PC-9 (cell line): ENCODE data around the gene PSMA7. TPM values are rescaled to one million over a fixed set of nuclear protein-coding genes. Genes with fewer than 3 reads are reported as not detected.

ENCODE experiments used
- BruUV-seq: library from RNA; stranded (reverse); fragments of 400-500 nt; replicated peaks from 2 replicates; lab custom pipeline; 2021; lab: Mats Ljungman, UMichigan
- CTCF ChIA-PET: fragments of 300-600 bp; sonication (Branson Sonifier 250); formaldehyde crosslinking; loops from one replicate; lab custom pipeline; 2022; ENCODE audit warnings: antibody characterized with exemption; lab: Charles Lee
- POLR2A ChIA-PET: fragments of 300-600 bp; sonication (Branson Sonifier 250); formaldehyde crosslinking; loops from one replicate; lab custom pipeline; 2022; ENCODE audit warnings: antibody characterized with exemption; ENCODE audit not compliant: unreplicated experiment; lab: Charles Lee
- DNase-seq, 2 experiments: peaks; one replicate each; pipeline versions ENCODE4 v3.0.0 to v3.0.0-alpha.2; 2015 to 2022; ENCODE audit warnings: mixed read lengths in 1 of 2
- H2AFZ ChIP-seq: fragments of 200-600 bp; sonication (generic); 2 replicates; pipeline ENCODE4 v1.8.1; 2017; ENCODE audit warnings: antibody characterized with exemption
- H3F3A ChIP-seq: fragments of 200-600 bp; sonication (generic); 2 replicates; pipeline ENCODE4 v1.8.1; 2017; ENCODE audit warnings: antibody characterized with exemption, mild to moderate bottlenecking, low read depth; ENCODE audit not compliant: insufficient read depth
- H3K27ac ChIP-seq: fragments of 200-600 bp; sonication (generic); 2 replicates; pipeline ENCODE4 v1.6.1; 2016; ENCODE audit warnings: mixed run types
- H3K27me3 ChIP-seq: fragments of 200-600 bp; sonication (generic); 2 replicates; pipeline ENCODE4 v1.6.1; 2016; ENCODE audit warnings: low read depth, mixed run types; ENCODE audit not compliant: insufficient read depth
- H3K36me3 ChIP-seq: fragments of 200-600 bp; sonication (generic); 2 replicates; pipeline ENCODE4 v1.6.1; 2016; ENCODE audit warnings: low read depth, mixed run types
- H3K4me1 ChIP-seq: fragments of 200-600 bp; sonication (generic); replicated peaks from 2 replicates; pipeline ENCODE4 v1.6.1; 2016; ENCODE audit warnings: mixed run types; ENCODE audit not compliant: insufficient read depth
- H3K4me2 ChIP-seq: fragments of 200-600 bp; sonication (generic); 2 replicates; pipeline ENCODE4 v1.6.1; 2017; ENCODE audit warnings: mixed run types
- H3K4me3 ChIP-seq: fragments of 200-600 bp; sonication (generic); 2 replicates; pipeline ENCODE4 v1.6.1; 2016; ENCODE audit warnings: mixed run types
- H3K79me2 ChIP-seq: fragments of 200-600 bp; sonication (generic); 2 replicates; pipeline ENCODE4 v1.6.1; 2017; ENCODE audit warnings: low read depth, mixed run types
- H3K9me2 ChIP-seq: fragments of 200-600 bp; sonication (generic); 2 replicates; pipeline ENCODE4 v1.8.1; 2017; ENCODE audit warnings: mild to moderate bottlenecking; ENCODE audit not compliant: insufficient read depth
- H3K9me3 ChIP-seq: fragments of 200-600 bp; sonication (generic); 2 replicates; pipeline ENCODE4 v1.8.1; 2016; ENCODE audit warnings: low read depth; ENCODE audit not compliant: insufficient read depth
- H4K20me1 ChIP-seq: fragments of 200-600 bp; sonication (generic); 2 replicates; pipeline ENCODE4 v1.8.1; 2017; ENCODE audit not compliant: insufficient read depth
- CTCF ChIP-seq: fragments of 200-600 bp; sonication (generic); conservative IDR thresholded peaks from 2 replicates; pipeline ENCODE4 v1.6.1; 2017; ENCODE audit warnings: mixed run types, antibody characterized with exemption, mild to moderate bottlenecking, moderate library complexity
- EZH2 ChIP-seq: fragments of 200-600 bp; sonication (generic); IDR thresholded peaks from 2 replicates; pipeline ENCODE4 v1.8.0; 2017; ENCODE audit warnings: antibody characterized with exemption, low read depth
- intact Hi-C: fragments of 100-400 bp; cut with micrococcal nuclease; formaldehyde crosslinking; loops from one replicate; pipeline ENCODE4 v1.10.0; 2022; ENCODE audit not compliant: unreplicated experiment
- total RNA-seq: library from RNA; stranded (reverse); gene quantifications from 2 replicates; pipeline ENCODE4 v1.2.3, GENCODE V29; 2021

PSMA7 gene
- total RNA-seq, 1 experiment from 2014 or later, result 391 TPM

- H3K79me2 ChIP-seq, result peaks cover 20% of the 10 kb centered on the region
- no peak overlapping the region for H3K4me3 ChIP-seq
- peaks cover 10% of the 10 kb centered on the region for H3K4me1 ChIP-seq
- H3K27ac ChIP-seq, result no peak overlapping the region
- H3K4me2 ChIP-seq, result no peak overlapping the region
- peaks cover 24% of the 10 kb centered on the region for H4K20me1 ChIP-seq
- 0 out of 2 replicates have a peak, but pooled peaks cover 3% of the 10 kb centered on the region for H3F3A ChIP-seq
- no peaks in the 10 kb centered on the region for H3K27me3 ChIP-seq
- ChIA-PET CTCF (interaction anchor here (0.6 kb wide), 1 partner anchor 74 kb away, joined by 3 read pairs; no protein-coding TSS in a partner anchor), POLR2A (interaction anchor here (0.7 kb wide), 1 partner anchor 14 kb away, joined by 4 read pairs; no protein-coding TSS in a partner anchor)
- peaks cover 35% of the 10 kb centered on the region for H3K36me3 ChIP-seq
- no peaks in the 10 kb centered on the region for H3K9me3 ChIP-seq
- intact Hi-C loops, result no loop called here
- BruUV-seq, result no TSS peak
- TF ChIP-seq EZH2, result no peak
- no peak for DNase-seq
- H3K9me2 ChIP-seq, result no peaks in the 10 kb centered on the region
- H2AFZ ChIP-seq, result no peak overlapping the region
Observed at GRCh38 chr20:62128502-62128901, 14.7 kb downstream of the PSMA7 start.

GRCh38 chr20:62127799-62128198 is 15.4 kb downstream of the PSMA7 start:
- H3F3A ChIP-seq, result no peaks in the 10 kb centered on the region
- peaks cover 25% of the 10 kb centered on the region for H4K20me1 ChIP-seq
- peaks cover 26% of the 10 kb centered on the region for H3K79me2 ChIP-seq
- no peaks in the 10 kb centered on the region for H3K9me2 ChIP-seq
- no peak overlapping the region for H3K4me3 ChIP-seq
- ChIA-PET CTCF (no interaction called here), POLR2A (no interaction called here)
- H3K27ac ChIP-seq, result no peak overlapping the region
- peaks cover 15% of the 10 kb centered on the region for H3K4me1 ChIP-seq
- no peak overlapping the region for H2AFZ ChIP-seq
- peaks cover 33% of the 10 kb centered on the region for H3K36me3 ChIP-seq
- H3K4me2 ChIP-seq, result no peak overlapping the region
- no peaks in the 10 kb centered on the region for H3K9me3 ChIP-seq
- BruUV-seq, result no TSS peak
- no peak for DNase-seq
- no peak for TF ChIP-seq CTCF
- TF ChIP-seq EZH2, result no peak
- intact Hi-C loops, result no loop called here
- no peaks in the 10 kb centered on the region for H3K27me3 ChIP-seq

- BruUV-seq, result no TSS peak
- Histone ChIP-seq H3K79me2 (peaks cover 26% of the 10 kb centered on the region), H4K20me1 (peaks cover 25% of the 10 kb centered on the region), H3K27ac (no peak overlapping the region), H3K9me3 (no peaks in the 10 kb centered on the region), H3K36me3 (peaks cover 27% of the 10 kb centered on the region), H2AFZ (no peak overlapping the region), H3K9me2 (no peaks in the 10 kb centered on the region), H3K4me3 (no peak overlapping the region), H3K4me2 (no peak overlapping the region), H3K4me1 (peaks cover 15% of the 10 kb centered on the region), H3F3A (peaks cover 7% of the 10 kb centered on the region), H3K27me3 (no peaks in the 10 kb centered on the region)
- intact Hi-C loops, result no loop called here
- DNase-seq, result no peak
- CTCF ChIA-PET, result no interaction called here
- POLR2A ChIA-PET, result no interaction called here
- TF ChIP-seq CTCF, result no peak
- no peak for TF ChIP-seq EZH2
Observed at GRCh38 chr20:62126141-62126540, 17.1 kb downstream of the PSMA7 start.
